ENCODE data around the gene PROM1.

GRCh38 chr4:16048619-16049419 lies 35.0 kb downstream of the PROM1 start:
- TF ChIP-seq TAF1 (IDR thresholded peaks at IDR 0.05; ENCODE audit: low read depth, low read length) = no peak
- TF ChIP-seq E2F6 (IDR thresholded peaks at IDR 0.05) = no peak
- no peak for TF ChIP-seq CTCF (IDR thresholded peaks at IDR 0.05; ENCODE audit: control extremely low read depth in 1 of 3, insufficient read depth in 1 of 3, low read depth in 1 of 3, low read length in 3 of 3)
- TF ChIP-seq CHD7 (IDR thresholded peaks at IDR 0.05; ENCODE audit: insufficient replicate concordance, low read length) = no peak
- TF ChIP-seq POLR2AphosphoS5 (IDR thresholded peaks at IDR 0.05; ENCODE audit: low read depth, low read length) = no peak
- TF ChIP-seq KDM1A (IDR thresholded peaks at IDR 0.05; ENCODE audit: borderline replicate concordance, low read length) = no peak
- TF ChIP-seq RAD21 (IDR thresholded peaks at IDR 0.05 in 1 of 2, conservative IDR thresholded peaks at IDR 0.05 in 1 of 2; ENCODE audit: low read depth in 2 of 2, low read length in 2 of 2) = no peak
- TF ChIP-seq USF2 (IDR thresholded peaks at IDR 0.05; ENCODE audit: low read length) = no peak
- TF ChIP-seq EZH2 (IDR thresholded peaks at IDR 0.05; ENCODE audit: low read depth, low read length, severe bottlenecking) = no peak
- no peak for TF ChIP-seq POLR2A (IDR thresholded peaks at IDR 0.05; ENCODE audit: control extremely low read depth in 1 of 2, low read depth in 2 of 2, low read length in 2 of 2)
- no peak for TF ChIP-seq EGR1 (IDR thresholded peaks at IDR 0.05; ENCODE audit: borderline replicate concordance, low read depth, low read length)

Measured in H1 (cell line).